ENCODE results near the gene TIFAB.

GRCh38 chr5:135492319-135492626, 40.1 kb upstream of the TIFAB start:
- no peak for TF ChIP-seq CTCF (IDR thresholded peaks at IDR 0.05)
- TF ChIP-seq POLR2A (IDR thresholded peaks at IDR 0.05), result no peak

Measured in sigmoid colon (tissue), 3 donors.